Activated B cell treated with CpG ODN at 0.5 μM for 24 hours (primary cell): Measurements from ENCODE around the gene MRPL2. TPM values are rescaled to one million over a fixed set of nuclear protein-coding genes. Genes with fewer than 3 reads are reported as not detected.

Source experiments
- ATAC-seq: fragments of 200-7000 bp; cut with Tn5 transposase; one replicate; pipeline ENCODE4 v1.10.0; 2021; ENCODE audit warnings: low read depth, mild to moderate bottlenecking, moderate library complexity
- CTCF ChIA-PET: fragments of 350-600 bp; sonication (Branson Sonifier 250); formaldehyde crosslinking; loops from one replicate; lab custom pipeline; 2021; ENCODE audit warnings: antibody characterized with exemption; lab: Charles Lee
- POLR2A ChIA-PET: fragments of 350-600 bp; sonication (Branson Sonifier 250); formaldehyde crosslinking; loops from one replicate; lab custom pipeline; 2021; ENCODE audit warnings: antibody characterized with exemption; lab: Charles Lee
- DNase-seq: peaks from one replicate; pipeline ENCODE4 v3.0.0; 2022
- H3K27ac Mint-ChIP-seq: one replicate; pipeline ENCODE4 v1.8.0; 2020; ENCODE audit warnings: mixed read lengths
- H3K27me3 Mint-ChIP-seq: one replicate; pipeline ENCODE4 v1.8.0; 2021; ENCODE audit warnings: mixed read lengths
- H3K36me3 Mint-ChIP-seq: one replicate; pipeline ENCODE4 v1.8.0; 2021; ENCODE audit warnings: low read depth, mixed read lengths
- H3K4me1 Mint-ChIP-seq: one replicate; pipeline ENCODE4 v1.8.0; 2021; ENCODE audit warnings: mixed read lengths
- H3K4me3 Mint-ChIP-seq: one replicate; pipeline ENCODE4 v1.8.0; 2020; ENCODE audit warnings: mild to moderate bottlenecking, mixed read lengths
- H3K9me3 Mint-ChIP-seq: one replicate; pipeline ENCODE4 v1.8.0; 2020; ENCODE audit warnings: mixed read lengths
- intact Hi-C: fragments of 100-400 bp; cut with micrococcal nuclease; formaldehyde crosslinking; loops from one replicate; pipeline ENCODE4 v1.15.1; 2024
- total RNA-seq: library from RNA; stranded (reverse); gene quantifications from 2 replicates; pipeline ENCODE4 v1.2.3, GENCODE V29; 2022
- TF ChIP-seq, protein P1 (sequence below): fragments of 200-600 bp; IDR thresholded peaks from one replicate; pipeline ENCODE4 v1.8.0; 2022; ENCODE audit warnings: antibody characterized with exemption, mild to moderate bottlenecking

MRPL2 gene
- total RNA-seq, 1 donor from 2014 or later: 43.9 TPM

DNA sequence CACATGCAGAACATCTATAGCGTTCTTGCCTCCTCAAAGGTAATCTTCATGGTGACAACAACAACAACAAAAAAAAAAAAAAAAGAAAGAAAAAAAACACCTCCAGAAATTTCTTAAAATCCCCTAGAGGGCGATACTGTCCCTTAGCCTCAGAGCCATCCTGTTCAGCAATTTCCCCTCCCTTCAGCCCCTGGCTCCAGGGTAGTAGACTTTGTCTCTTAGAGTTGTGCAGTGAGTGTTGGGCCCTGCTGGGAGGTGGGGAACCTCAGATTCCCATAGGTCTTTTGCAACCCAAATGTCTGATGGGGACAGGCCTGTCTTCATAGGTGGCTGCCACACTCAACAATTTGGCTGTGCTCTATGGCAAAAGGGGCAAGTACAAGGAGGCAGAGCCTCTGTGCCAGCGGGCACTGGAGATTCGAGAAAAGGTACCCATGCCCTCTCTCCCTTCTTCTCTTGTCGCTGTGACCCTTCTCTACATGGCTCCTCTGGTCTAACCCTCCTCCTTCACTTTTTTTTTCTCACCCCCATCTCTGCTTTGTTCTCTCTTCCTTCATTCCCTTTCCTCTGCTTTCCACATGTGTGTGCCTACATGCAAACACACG, 10.9 kb upstream of the MRPL2 start:
- H3K27me3 Mint-ChIP-seq: no peaks in the 10 kb centered on the region
- ATAC-seq (peak; percentile 42), DNase-seq (no peak)
- no peaks in the 10 kb centered on the region for H3K4me1 Mint-ChIP-seq
- intact Hi-C loops: loop anchor here (1.0 kb wide), 1 partner anchor 73 kb away; no protein-coding TSS in a partner anchor
- ChIA-PET CTCF (no interaction called here), POLR2A (no interaction called here)
- no peak overlapping the region for H3K27ac Mint-ChIP-seq
- H3K36me3 Mint-ChIP-seq: peaks cover 49% of the 10 kb centered on the region
- H3K4me3 Mint-ChIP-seq: no peak overlapping the region
- TF ChIP-seq, protein P1, sequence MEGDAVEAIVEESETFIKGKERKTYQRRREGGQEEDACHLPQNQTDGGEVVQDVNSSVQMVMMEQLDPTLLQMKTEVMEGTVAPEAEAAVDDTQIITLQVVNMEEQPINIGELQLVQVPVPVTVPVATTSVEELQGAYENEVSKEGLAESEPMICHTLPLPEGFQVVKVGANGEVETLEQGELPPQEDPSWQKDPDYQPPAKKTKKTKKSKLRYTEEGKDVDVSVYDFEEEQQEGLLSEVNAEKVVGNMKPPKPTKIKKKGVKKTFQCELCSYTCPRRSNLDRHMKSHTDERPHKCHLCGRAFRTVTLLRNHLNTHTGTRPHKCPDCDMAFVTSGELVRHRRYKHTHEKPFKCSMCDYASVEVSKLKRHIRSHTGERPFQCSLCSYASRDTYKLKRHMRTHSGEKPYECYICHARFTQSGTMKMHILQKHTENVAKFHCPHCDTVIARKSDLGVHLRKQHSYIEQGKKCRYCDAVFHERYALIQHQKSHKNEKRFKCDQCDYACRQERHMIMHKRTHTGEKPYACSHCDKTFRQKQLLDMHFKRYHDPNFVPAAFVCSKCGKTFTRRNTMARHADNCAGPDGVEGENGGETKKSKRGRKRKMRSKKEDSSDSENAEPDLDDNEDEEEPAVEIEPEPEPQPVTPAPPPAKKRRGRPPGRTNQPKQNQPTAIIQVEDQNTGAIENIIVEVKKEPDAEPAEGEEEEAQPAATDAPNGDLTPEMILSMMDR: no peak
- H3K9me3 Mint-ChIP-seq: no peaks in the 10 kb centered on the region

DNA sequence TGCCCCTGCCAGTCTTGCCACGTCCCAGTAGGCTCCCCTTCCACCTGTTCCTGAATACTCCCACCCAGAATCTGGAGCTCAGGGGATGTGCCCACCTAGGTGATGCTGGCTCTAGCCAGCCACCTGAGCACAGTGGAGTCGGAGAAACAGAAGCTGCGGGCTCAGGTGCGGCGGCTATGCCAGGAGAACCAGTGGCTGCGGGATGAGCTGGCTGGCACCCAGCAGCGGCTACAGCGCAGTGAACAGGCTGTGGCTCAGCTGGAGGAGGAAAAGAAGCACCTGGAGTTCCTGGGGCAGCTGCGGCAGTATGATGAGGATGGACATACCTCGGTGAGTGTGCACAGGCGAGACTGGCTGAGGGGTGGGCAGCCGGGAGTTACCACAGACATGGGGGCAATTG, 3.6 kb upstream of the MRPL2 start:
- H3K9me3 Mint-ChIP-seq: no peaks in the 10 kb centered on the region
- no peak overlapping the region for H3K27ac Mint-ChIP-seq
- ChIA-PET CTCF (no interaction called here), POLR2A (no interaction called here)
- H3K4me1 Mint-ChIP-seq: peaks cover 33% of the 10 kb centered on the region
- no peaks in the 10 kb centered on the region for H3K27me3 Mint-ChIP-seq
- ATAC-seq: no peak
- H3K4me3 Mint-ChIP-seq: no peak overlapping the region
- TF ChIP-seq, protein P1: no peak
- DNase-seq: no peak
- intact Hi-C loops: no loop called here
- peaks cover 39% of the 10 kb centered on the region for H3K36me3 Mint-ChIP-seq

DNA sequence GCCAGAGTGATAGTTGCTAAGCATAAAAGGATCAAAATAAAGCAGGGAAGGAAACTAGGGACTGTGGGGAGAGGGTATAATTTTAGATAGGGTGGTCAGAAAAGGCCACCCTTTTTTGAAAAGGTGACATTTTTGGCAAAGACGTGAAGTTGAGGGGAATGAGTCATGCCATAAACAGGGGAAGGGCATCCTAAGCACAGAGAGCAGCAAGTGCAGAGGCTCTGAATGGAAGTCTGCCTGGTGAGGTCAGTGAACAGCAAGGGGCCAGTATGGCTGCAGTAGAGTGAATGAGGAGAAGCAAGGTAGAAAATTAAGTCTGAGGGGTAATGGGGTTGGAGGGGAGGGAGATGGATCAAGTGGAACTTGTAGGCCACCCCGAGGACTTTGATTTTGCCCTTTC, 2.6 kb upstream of the MRPL2 start:
- no peak for DNase-seq
- intact Hi-C loops: no loop called here
- TF ChIP-seq, protein P1: no peak
- ChIA-PET POLR2A (no interaction called here), CTCF (no interaction called here)
- peaks cover 33% of the 10 kb centered on the region for H3K4me1 Mint-ChIP-seq
- no peak overlapping the region for H3K4me3 Mint-ChIP-seq
- peaks cover 45% of the 10 kb centered on the region for H3K36me3 Mint-ChIP-seq
- no peaks in the 10 kb centered on the region for H3K9me3 Mint-ChIP-seq
- H3K27me3 Mint-ChIP-seq: no peaks in the 10 kb centered on the region
- ATAC-seq: no peak
- no peak overlapping the region for H3K27ac Mint-ChIP-seq

DNA sequence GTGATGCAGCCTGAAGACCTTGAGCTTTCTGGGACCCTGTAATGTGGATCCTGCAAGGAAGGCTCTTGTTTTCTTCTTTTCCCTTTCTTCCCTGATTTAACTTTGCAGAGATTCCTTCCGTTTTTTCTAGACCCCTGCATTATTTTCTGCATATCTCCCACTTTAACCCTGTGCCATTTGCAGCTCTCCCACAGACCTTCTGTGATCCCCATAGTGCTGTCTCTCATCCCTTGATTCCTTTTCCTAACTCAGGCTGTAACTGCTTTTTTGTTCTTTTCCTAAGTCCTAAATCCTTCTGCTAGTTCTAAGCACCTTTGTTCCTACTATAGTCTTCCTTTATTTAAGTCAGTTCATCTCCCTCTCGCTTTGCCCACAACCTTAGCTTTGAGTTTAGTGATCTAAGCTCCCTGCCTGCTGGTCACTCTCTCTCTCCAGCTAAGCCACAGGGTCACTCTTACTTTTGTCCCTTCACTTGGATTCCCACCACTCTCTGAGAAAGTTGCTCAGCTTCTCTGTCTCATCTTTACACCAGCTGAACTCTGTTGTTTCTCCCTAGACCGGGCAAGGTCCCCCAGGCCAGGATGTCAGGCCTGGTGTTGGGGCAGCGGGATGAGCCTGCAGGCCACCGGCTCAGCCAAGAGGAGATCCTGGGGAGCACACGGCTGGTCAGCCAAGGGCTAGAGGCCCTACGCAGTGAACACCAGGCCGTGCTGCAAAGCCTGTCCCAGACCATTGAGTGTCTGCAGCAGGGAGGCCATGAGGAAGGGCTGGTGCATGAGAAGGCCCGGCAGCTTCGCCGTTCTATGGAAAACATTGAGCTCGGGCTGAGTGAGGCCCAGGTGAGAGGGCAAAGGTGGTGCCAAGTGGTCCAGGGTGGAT, 1.8 kb upstream of the MRPL2 start:
- ChIA-PET POLR2A (interaction anchor here (2.9 kb wide), 1 partner anchor 47 kb away, joined by 20 read pairs; the partner anchor contains the start of genes KLHDC3 and MEA1), CTCF (no interaction called here)
- Mint-ChIP-seq H3K27me3 (no peaks in the 10 kb centered on the region), H3K4me3 (peak overlapping the region; percentile 95), H3K4me1 (peaks cover 33% of the 10 kb centered on the region), H3K9me3 (no peaks in the 10 kb centered on the region), H3K36me3 (peaks cover 43% of the 10 kb centered on the region), H3K27ac (no peak overlapping the region)
- TF ChIP-seq, protein P1: no peak
- intact Hi-C loops: no loop called here
- no peak for DNase-seq
- ATAC-seq: no peak
